ENCODE results near the gene CERKL.

The CERKL gene

DNA sequence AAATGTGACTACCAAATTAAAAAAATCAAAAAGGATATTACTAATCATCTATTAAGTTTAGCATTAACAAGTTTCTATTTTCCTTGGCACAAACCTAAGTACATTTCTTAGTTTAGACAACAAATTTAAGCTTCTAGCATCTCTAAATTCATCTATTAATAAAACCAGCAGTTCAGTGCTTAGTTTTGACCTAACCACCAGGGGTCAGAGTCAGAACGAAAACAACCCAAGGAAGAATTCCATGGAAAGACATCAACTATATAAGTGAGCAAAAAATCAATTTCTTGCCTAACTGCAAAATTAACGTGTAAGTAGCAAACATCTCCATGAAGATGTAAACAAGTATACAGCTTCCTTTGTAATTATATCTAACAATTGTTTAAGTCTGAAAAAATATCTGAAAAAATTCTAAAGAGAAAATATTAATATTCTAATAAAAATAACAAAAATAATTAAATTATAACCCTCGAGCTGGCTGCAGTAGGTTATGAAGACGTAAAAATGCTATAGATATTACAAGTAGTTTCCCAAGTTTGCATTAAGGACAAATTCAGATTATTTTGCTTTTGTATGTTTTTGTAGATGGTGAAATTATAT, 83.7 kb downstream of the CERKL start:
- DNase-seq, result no peak

DNA sequence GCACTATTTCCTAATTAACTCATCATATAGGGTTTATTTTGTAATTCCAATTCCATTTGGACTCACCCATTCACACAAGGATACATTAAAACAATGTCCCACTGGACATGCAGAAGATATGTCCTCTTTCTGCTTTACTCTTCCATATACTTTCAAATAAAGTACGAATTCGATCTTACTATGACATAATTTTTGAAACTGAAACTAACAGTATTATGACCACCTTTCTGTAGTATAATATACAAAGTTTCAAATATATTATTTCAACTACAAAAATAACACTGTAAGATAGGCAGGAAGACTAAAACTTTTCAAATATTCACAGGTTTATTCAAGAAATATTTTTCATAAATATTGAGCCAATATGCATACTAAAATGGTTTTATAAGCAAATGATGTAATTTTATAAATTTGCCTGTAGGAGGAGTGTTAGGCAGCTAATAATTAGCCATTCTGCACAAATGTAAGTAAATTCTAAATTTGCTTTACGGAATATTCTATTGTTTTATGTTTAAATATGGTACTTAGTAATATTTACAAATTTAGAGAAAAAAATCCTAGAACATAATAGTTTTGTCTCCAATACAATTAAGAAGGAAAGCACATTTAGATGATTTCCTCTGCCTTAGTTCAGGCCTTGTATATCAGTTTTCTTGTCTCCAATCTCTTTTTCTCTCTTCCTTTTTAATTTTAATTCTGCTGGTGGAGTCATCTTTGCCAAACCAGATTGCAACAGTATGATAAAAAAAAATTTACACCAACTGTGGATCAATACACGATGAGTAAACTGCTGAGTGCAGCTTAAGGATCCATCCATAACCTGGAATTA, 85.9 kb downstream of the CERKL start:
- DNase-seq, result no peak

- no peak for DNase-seq
Measured at GRCh38 chr2:181570059-181570458, 86.8 kb downstream of the CERKL start.

DNA sequence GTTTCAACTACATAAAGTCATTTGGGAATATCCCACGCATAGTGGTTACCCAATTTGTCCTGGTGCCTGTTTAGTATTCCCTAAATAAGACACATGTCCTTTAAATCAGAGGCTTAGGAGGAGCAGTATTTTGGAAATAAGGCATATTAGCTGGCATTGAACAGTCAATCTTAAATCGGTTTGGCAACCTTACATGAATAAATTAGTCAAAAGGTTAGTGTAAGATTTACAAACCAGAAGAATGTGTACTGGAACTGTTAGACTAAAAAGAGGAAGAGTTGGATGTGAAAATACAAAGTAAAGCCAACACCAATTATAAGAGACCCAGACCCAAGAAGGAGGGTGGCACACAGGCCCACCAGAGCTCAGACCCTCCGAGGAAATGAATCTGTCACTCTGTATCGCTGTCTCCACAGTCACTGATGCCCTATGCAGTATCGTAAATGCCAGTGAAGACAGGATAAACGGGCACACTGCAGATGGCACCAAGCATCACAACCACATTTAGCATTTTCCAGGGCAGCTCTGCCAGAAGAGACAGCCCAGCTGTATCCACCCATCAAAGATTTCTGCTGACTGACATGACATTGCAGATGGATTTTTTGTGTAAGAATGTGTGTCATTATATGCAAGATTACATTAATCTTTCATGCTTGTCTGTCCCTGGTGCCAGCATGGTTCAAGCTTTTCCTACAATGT, 90.4 kb downstream of the CERKL start:
- DNase-seq, result no peak

DNA sequence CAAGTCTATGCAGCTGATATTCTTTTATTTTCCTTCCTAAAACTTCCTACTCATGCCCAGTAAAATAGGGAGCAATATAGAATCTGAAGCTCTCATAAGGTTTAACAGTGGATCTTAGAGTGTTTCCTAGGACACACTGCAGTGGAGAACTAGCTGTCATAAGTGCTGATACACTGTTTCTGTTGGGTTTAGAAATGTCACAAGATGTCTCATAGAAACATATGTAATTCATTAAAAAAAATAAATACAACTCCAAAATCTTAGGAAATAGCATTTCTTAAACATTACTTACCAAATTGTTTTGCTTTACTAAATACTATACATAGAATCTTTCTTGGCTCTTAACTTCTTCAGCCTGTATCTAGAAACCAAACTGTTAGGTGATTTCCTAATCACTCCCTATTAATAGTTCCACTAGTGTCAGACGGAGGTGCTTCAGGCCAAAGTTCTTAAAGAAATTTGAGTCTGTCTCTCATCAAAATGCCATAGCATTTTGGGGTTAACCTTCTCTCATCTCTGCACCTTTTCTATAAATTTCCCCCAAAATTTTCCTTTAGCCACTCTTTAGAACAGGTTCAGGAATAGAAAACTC, 93.7 kb downstream of the CERKL start:
- DNase-seq, result no peak

DNA sequence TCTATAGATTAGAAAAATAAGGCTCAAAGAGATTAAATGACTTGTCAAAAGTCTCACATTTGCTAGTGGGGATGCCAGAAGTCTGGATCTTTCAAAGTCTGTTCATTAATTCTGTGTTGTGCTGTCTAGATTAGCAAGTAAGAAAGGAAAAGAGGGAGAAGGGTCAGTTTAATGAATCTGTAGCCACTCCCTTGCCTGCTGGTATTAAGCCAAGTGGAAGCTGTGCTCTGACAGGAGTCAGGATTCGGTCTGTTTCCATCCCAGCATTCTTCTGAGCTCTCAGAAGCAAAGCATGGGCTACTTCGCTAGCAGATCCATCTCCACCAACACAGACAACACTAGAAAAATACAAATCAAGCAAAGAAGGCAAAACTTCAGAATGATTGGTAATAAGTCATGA, 98.5 kb downstream of the CERKL start:
- DNase-seq, result no peak

DNA sequence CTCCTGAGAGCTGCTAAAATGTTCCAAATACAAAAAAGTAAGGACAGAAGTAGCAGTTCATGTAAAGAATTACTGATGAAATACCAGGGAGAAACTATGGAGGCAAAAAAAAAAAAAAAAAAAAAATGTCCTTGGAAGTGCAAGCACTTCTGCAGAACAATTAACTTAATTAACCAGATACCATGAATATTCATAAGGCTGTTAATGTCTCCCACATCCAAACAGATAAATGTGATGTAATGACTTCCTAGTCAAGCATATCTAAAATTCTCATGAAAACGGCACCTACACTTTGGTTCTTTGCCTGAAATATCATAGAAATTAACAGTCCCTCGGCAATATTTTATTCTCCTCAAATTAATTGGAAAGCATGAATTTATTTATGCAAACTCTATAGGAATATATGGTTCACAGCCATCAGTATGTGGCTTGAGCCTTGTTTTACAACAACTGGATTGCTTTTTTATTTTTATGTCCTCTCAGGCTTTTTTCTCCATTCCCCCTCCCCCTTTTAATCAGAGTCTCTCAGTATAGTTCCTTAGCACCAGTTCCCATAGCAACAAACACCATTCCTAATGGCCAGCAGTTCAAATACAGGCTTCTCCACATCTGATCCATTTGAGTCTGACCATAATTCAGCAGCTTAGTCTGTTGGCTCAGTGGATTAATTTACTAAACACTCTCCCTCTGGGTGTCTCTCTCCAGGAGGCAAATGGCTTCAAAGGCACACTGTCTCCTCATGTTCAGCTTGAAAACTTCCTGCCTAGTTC, 102.7 kb downstream of the CERKL start:
- DNase-seq, result no peak

DNA sequence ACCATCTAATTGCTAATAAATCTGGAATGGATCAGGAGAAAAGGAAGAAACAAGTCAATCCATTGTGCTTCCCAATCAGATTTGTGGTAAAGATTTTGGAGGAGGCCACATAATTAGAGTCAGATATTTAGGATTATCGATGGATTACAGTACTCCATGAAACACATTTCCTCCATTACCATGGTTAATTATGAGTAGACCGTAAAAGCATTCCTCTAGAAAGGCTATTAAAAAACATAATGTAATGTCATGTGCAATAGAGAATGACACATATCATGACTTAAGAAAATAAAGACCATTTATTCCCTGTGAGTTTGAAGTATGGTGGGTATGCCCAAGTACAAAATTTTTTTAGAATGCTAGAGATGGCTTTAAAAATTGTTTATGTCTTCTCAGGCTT, 103.7 kb downstream of the CERKL start:
- no peak for DNase-seq

- no peak for DNase-seq
Measured at GRCh38 chr2:181552808-181553207, 104.1 kb downstream of the CERKL start.

- no peak for DNase-seq
Measured at GRCh38 chr2:181546086-181546485, 110.8 kb downstream of the CERKL start.

GRCh38 chr2:181542170-181542569, 114.7 kb downstream of the CERKL start:
- DNase-seq, result no peak

GRCh38 chr2:181540421-181540820, 116.5 kb downstream of the CERKL start:
- DNase-seq, result no peak

- no peak for DNase-seq
Measured at GRCh38 chr2:181536730-181537129, 120.2 kb downstream of the CERKL start.

- no peak for DNase-seq
Measured at GRCh38 chr2:181528441-181528840, 128.5 kb downstream of the CERKL start.

DNA sequence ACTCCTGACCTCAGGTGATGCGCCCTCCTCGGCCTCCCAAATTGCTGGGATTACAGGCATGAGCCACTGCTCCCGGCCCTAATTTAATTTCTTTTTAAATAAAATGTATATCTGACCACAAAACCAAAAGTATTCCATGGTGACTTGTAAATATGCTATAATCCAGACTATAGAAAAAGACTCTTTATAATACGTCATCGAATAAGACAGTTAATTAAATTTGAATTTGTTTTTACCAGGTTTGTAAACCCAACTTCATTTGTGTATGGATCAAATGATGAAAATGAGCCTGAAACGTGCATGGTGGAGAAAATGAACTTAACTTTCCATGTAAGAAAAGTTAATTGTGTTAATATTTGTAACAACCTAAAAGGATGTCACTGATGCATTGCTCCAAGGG, 129.8 kb downstream of the CERKL start:
- DNase-seq, result no peak

- no peak for DNase-seq
Measured at GRCh38 chr2:181526014-181526413, 130.9 kb downstream of the CERKL start.

- DNase-seq, result no peak
Measured at GRCh38 chr2:181523756-181524155, 133.1 kb downstream of the CERKL start.

GRCh38 chr2:181520253-181520652, 136.7 kb downstream of the CERKL start:
- DNase-seq, result no peak

GRCh38 chr2:181517685-181518301, 139.1 kb downstream of the CERKL start:
- no peak for DNase-seq

DNA sequence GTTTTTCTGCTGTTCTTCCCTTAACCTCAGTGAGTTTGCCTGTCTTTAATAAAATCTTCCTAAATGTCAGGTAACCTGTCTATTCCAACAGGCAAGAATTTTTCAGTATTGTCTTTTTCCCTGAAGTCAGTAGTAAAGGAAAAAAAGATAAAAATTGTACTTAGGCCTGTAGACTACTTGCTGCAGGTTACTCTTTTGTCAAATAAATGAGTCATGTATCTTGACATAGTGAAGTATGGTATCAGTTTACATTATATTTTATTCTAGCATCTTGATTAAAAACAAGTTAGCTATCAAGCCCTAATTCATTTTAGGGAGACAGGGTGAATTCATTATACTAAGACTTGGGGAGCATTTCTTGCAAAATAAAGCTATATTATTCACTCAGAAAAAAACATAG, 139.9 kb downstream of the CERKL start:
- no peak for DNase-seq

DNA sequence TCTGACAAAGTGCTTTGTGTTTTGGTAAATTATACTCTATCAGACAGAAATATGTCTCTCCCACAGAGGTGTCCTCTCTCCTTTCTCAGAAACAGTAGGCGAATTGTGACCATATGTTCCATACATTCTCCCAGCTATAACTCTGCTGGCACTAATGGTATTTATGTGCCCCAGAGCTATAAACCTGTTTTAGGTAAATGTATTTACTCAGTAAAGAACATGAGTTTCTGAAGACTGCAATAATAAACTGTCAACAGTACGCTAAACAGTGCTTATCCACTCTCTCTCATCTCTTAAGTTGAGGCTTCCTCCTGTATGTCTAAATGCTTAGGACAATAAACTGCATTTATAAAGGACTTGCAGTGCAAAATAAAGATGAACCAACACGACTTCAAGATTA, 141.2 kb downstream of the CERKL start:
- no peak for DNase-seq

DNA sequence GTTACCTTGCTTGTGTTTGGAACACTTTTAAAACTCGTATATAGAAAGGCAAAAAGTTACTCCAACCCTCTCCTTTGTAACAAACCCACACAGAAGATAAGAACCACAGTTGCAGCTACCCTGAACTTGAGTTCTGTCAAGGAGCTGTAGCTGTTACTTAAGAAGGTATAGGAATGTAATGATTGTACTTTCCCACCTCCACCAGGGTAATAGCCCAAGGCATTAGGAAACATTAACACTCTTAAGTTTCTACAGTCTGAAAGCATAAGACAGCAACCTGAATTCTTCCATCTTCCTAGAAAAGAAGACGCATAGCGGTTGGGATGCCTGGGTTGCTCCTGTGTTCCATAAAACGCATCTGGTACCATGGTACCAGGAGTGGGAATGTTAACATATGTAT, 156.7 kb downstream of the CERKL start:
- no peak for DNase-seq

GRCh38 chr2:181499231-181499630, 157.7 kb downstream of the CERKL start:
- DNase-seq, result no peak
